CD14-positive monocyte (primary cell): ENCODE results near the gene TUSC2. TPM values are rescaled to one million over a fixed set of nuclear protein-coding genes. Genes with fewer than 3 reads are reported as not detected.
A peak's percentile ranks its signal among the peaks of the same experiment; 100 is the strongest.

Experiments used
- DNase-seq, 3 donors: peaks; one replicate each; pipeline ENCODE4 v3.0.0-alpha.2; 2011 to 2022
- H2AFZ ChIP-seq: 2 replicates; pipeline ENCODE4 v1.6.0; 2012; ENCODE audit warnings: mild to moderate bottlenecking, low read depth, low read length, inconsistent platforms; ENCODE audit not compliant: insufficient read depth, poor library complexity, severe bottlenecking
- H3K27ac ChIP-seq, 2 donors: 1 replicate in 1 of 2; 2 replicates in 1 of 2; pipeline ENCODE4 v1.5.1; 2012 to 2013; ENCODE audit warnings: low read length in 2 of 2, control low read depth in 1 of 2, inconsistent platforms in 1 of 2, low read depth in 1 of 2, mild to moderate bottlenecking in 1 of 2
- H3K27me3 ChIP-seq, 2 donors: one replicate each; pipeline versions ENCODE4 v1.6.0 to v1.6.1; 2011 to 2013; ENCODE audit warnings: low read length in 2 of 2; ENCODE audit not compliant: control insufficient read depth in 2 of 2, insufficient read depth in 2 of 2
- H3K36me3 ChIP-seq, 2 donors: replicated peaks in 1 of 2; 1 replicate in 1 of 2; 2 replicates in 1 of 2; pipeline versions ENCODE4 v1.5.1 to v1.6.1; 2012 to 2013; ENCODE audit warnings: low read length in 2 of 2, control low read depth in 1 of 2, inconsistent platforms in 1 of 2, mild to moderate bottlenecking in 1 of 2; ENCODE audit not compliant: insufficient read depth in 2 of 2, control insufficient read depth in 1 of 2
- H3K4me1 ChIP-seq, 2 donors: 1 replicate in 1 of 2; 2 replicates in 1 of 2; pipeline versions ENCODE4 v1.5.1 to v1.6.1; 2012 to 2013; ENCODE audit warnings: low read length in 2 of 2, control low read depth in 1 of 2, inconsistent platforms in 1 of 2, mild to moderate bottlenecking in 1 of 2, moderate library complexity in 1 of 2; ENCODE audit not compliant: insufficient read depth in 2 of 2, control insufficient read depth in 1 of 2
- H3K4me2 ChIP-seq: replicated peaks from 2 replicates; pipeline ENCODE3; 2012; ENCODE audit warnings: low read length, moderate library complexity, mild to moderate bottlenecking; ENCODE audit not compliant: poor library complexity, severe bottlenecking; ENCODE audit errors: extremely low read depth
- H3K4me3 ChIP-seq, 3 experiments: fragments of 200-600 bp in 1 of 3; sonication (generic) in 1 of 3; replicated peaks in 1 of 3; 1 replicate in 2 of 3; 2 replicates in 1 of 3; pipeline ENCODE4 v1.5.1; 2011 to 2013; ENCODE audit warnings: low read length in 3 of 3, mild to moderate bottlenecking in 3 of 3, control low read depth in 2 of 3, low read depth in 2 of 3, inconsistent platforms in 1 of 3, moderate library complexity in 1 of 3
- H3K79me2 ChIP-seq: 2 replicates; pipeline ENCODE4 v1.6.0; 2012; ENCODE audit warnings: mild to moderate bottlenecking, control low read depth, inconsistent platforms, low read length, moderate library complexity; ENCODE audit not compliant: insufficient read depth
- H3K9ac ChIP-seq: 2 replicates; pipeline ENCODE4 v1.6.0; 2017; ENCODE audit warnings: low read length, mild to moderate bottlenecking; ENCODE audit not compliant: insufficient read depth, poor library complexity, severe bottlenecking
- H3K9me3 ChIP-seq, 2 donors: replicated peaks in 1 of 2; 1 replicate in 1 of 2; 2 replicates in 1 of 2; pipeline versions ENCODE4 v1.5.1 to v1.6.1; 2012 to 2013; ENCODE audit warnings: low read length in 2 of 2, control low read depth in 1 of 2; ENCODE audit not compliant: control insufficient read depth in 1 of 2, insufficient read depth in 1 of 2
- H4K20me1 ChIP-seq: 2 replicates; pipeline ENCODE4 v1.6.0; 2012; ENCODE audit warnings: mild to moderate bottlenecking, low read length, control low read depth, moderate library complexity; ENCODE audit not compliant: insufficient read depth
- H3K27ac Mint-ChIP-seq, 7 donors: one replicate each; pipeline ENCODE4 v1.8.0; 2020; ENCODE audit warnings: mild to moderate bottlenecking in 7 of 7, mixed read lengths in 7 of 7, moderate library complexity in 6 of 7, inconsistent platforms in 2 of 7
- H3K27me3 Mint-ChIP-seq, 3 donors: one replicate each; pipeline ENCODE4 v1.8.0; 2021 to 2022; ENCODE audit warnings: low read depth in 3 of 3, mild to moderate bottlenecking in 3 of 3, mixed read lengths in 3 of 3, moderate library complexity in 3 of 3, inconsistent platforms in 1 of 3
- H3K36me3 Mint-ChIP-seq, 2 donors: one replicate each; pipeline ENCODE4 v1.8.0; 2020; ENCODE audit warnings: mixed read lengths in 2 of 2, inconsistent platforms in 1 of 2, mild to moderate bottlenecking in 1 of 2
- H3K4me1 Mint-ChIP-seq: one replicate; pipeline ENCODE4 v1.8.0; 2020; ENCODE audit warnings: mild to moderate bottlenecking, mixed read lengths
- H3K4me3 Mint-ChIP-seq, 2 donors: one replicate each; pipeline ENCODE4 v1.8.0; 2020; ENCODE audit warnings: mild to moderate bottlenecking in 2 of 2, mixed read lengths in 2 of 2, moderate library complexity in 1 of 2
- H3K9me3 Mint-ChIP-seq, 7 donors: one replicate each; pipeline ENCODE4 v1.8.0; 2020 to 2022; ENCODE audit warnings: mixed read lengths in 7 of 7, mild to moderate bottlenecking in 6 of 7, moderate library complexity in 6 of 7, inconsistent platforms in 2 of 7
- WGBS: methylation state at CpG from one replicate; pipeline ENCODE4 v1.1.5; 2013; ENCODE audit warnings: missing lambda C conversion rate; ENCODE audit not compliant: insufficient coverage; 5-methylcytosine and 5-hydroxymethylcytosine counted together
- intact Hi-C, 2 donors: fragments of 100-400 bp; cut with micrococcal nuclease; formaldehyde crosslinking; loops; one replicate each; pipeline versions ENCODE4 v1.15.0 to v1.15.1; 2023
- polyA plus RNA-seq, 3 donors: library from polyadenylated mRNA; depleted of rRNA in 1 of 3; unstranded in 2 of 3; stranded (reverse) in 1 of 3; fragments of 300-500 nt in 2 of 3; fragments of >200 nt in 1 of 3; fragmentation: Illumina TruSeq in 2 of 3; gene quantifications; 1 replicate in 2 of 3; 2 replicates in 1 of 3; pipeline ENCODE4 v1.2.3, GENCODE V29; 2012 to 2021
- TF ChIP-seq, protein P1 (sequence below): fragments of 200-600 bp; IDR thresholded peaks from one replicate; pipeline ENCODE4 v1.8.0; 2022; ENCODE audit warnings: antibody characterized with exemption, mild to moderate bottlenecking

TUSC2 gene
- polyA plus RNA-seq, 3 donors: 22.6 to 55.7 (median 47.0) TPM

DNA sequence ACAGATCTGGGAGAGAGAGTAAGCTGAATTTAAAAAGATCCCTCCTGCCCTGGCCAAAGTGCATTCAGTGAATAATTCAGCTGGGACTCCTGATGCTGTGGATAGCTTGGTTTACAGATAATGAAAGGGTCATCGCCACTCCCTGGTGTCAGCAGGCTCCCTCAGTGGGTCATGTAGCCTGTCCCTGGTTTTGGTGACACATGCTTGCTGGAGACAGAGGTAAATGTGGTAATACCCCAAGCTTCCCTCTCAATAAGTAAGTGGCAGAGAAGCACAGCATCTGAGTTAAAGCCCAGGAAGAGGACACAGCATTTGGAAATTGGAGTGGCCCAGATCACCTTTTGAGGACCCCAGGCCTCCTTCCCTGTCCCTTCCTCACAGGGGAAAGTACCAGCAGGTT, 29.5 kb upstream of the TUSC2 start:
- Mint-ChIP-seq H3K27me3 (peaks cover 0 to 2% (median 0%) of the 10 kb centered on the region in 3 donors), H3K36me3 (peaks cover 25 to 47% of the 10 kb centered on the region in 2 donors), H3K4me1 (peaks cover 52% of the 10 kb centered on the region), H3K27ac (peak overlapping the region in 6 of 7 donors; percentile 14 to 78 (median 74)), H3K9me3 (no peaks in the 10 kb centered on the region), H3K4me3 (peak overlapping the region; percentile 39 to 90)
- H3K4me3 ChIP-seq: peak overlapping the region in 1 of 3 experiments; percentile 91
- no peak overlapping the region for H2AFZ ChIP-seq
- peak overlapping the region in 1 of 2 donors; percentile 91 for H3K27ac ChIP-seq
- H3K79me2 ChIP-seq: peaks cover 64% of the 10 kb centered on the region
- peaks cover 42 to 52% of the 10 kb centered on the region in 2 donors for H3K4me1 ChIP-seq
- H3K27me3 ChIP-seq: no peaks in the 10 kb centered on the region
- H3K36me3 ChIP-seq: peaks cover 44 to 56% of the 10 kb centered on the region in 2 donors
- TF ChIP-seq, protein P1, sequence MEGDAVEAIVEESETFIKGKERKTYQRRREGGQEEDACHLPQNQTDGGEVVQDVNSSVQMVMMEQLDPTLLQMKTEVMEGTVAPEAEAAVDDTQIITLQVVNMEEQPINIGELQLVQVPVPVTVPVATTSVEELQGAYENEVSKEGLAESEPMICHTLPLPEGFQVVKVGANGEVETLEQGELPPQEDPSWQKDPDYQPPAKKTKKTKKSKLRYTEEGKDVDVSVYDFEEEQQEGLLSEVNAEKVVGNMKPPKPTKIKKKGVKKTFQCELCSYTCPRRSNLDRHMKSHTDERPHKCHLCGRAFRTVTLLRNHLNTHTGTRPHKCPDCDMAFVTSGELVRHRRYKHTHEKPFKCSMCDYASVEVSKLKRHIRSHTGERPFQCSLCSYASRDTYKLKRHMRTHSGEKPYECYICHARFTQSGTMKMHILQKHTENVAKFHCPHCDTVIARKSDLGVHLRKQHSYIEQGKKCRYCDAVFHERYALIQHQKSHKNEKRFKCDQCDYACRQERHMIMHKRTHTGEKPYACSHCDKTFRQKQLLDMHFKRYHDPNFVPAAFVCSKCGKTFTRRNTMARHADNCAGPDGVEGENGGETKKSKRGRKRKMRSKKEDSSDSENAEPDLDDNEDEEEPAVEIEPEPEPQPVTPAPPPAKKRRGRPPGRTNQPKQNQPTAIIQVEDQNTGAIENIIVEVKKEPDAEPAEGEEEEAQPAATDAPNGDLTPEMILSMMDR: no peak
- intact Hi-C loops: loop anchor here (5.0 to 10.0 kb wide), 3 partner anchors 260 to 1037 kb away; partner anchors contain the start of genes MAPKAPK3 (in 1 of the 2), MON1A (in 1 of the 2) and RBM15B (in 1 of the 2)
- peak overlapping the region; percentile 98 for H3K4me2 ChIP-seq
- WGBS: no CpG with 5 or more reads among the region's 1 CpG
- no peaks in the 10 kb centered on the region for H3K9me3 ChIP-seq
- no peak overlapping the region for H3K9ac ChIP-seq
- peak in 2 of 3 donors; percentile 32 to 68 for DNase-seq
- peaks cover 66% of the 10 kb centered on the region for H4K20me1 ChIP-seq

DNA sequence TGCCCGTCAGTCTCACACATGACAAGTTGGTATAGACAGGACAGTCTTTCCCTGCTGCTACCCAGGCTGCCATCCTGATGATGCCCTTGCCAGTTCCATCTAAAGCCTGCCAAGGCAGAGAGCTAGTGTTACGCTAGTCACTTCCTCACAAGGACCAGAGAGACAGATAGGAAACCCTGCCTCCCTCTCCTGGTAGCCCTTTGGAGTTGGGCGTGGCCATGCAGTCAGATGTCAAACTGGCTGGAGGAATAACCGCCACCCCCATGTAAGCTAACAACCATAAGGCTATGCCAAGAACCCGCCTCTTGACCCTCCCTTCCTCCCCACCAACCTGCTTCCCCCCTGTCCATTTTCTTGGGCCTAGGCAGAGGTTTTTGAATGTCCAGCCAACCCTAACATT, 28.5 kb upstream of the TUSC2 start:
- H3K9me3 Mint-ChIP-seq: no peaks in the 10 kb centered on the region
- peak overlapping the region; percentile 20 to 91 for H3K27ac ChIP-seq
- H3K36me3 ChIP-seq: peaks cover 44 to 56% of the 10 kb centered on the region in 2 donors
- H3K9me3 ChIP-seq: no peaks in the 10 kb centered on the region
- peaks cover 51% of the 10 kb centered on the region for H3K4me1 Mint-ChIP-seq
- peaks cover 26 to 50% of the 10 kb centered on the region in 2 donors for H3K36me3 Mint-ChIP-seq
- H3K4me3 Mint-ChIP-seq: peak overlapping the region; percentile 55 to 59
- H4K20me1 ChIP-seq: peaks cover 74% of the 10 kb centered on the region
- peak overlapping the region in 6 of 7 donors; percentile 4 to 82 (median 72) for H3K27ac Mint-ChIP-seq
- H3K79me2 ChIP-seq: peaks cover 69% of the 10 kb centered on the region
- peaks cover 46 to 57% of the 10 kb centered on the region in 2 donors for H3K4me1 ChIP-seq
- peak; percentile 22 to 36 (median 30) for DNase-seq
- no peaks in the 10 kb centered on the region for H3K27me3 ChIP-seq
- H3K27me3 Mint-ChIP-seq: peaks cover 0 to 2% (median 0%) of the 10 kb centered on the region in 3 donors
- H3K4me2 ChIP-seq: peak overlapping the region; percentile 98
- peak overlapping the region; percentile 21 for H3K9ac ChIP-seq
- no peak overlapping the region for H2AFZ ChIP-seq
- intact Hi-C loops: loop anchor here (5.0 to 10.0 kb wide), 3 partner anchors 261 to 1038 kb away; partner anchors contain the start of genes MAPKAPK3 (in 1 of the 2), MON1A (in 1 of the 2) and RBM15B (in 1 of the 2)
- 52% methylated on average over 4 of the region's 5 CpGs for WGBS
- TF ChIP-seq, protein P1: no peak
- H3K4me3 ChIP-seq: peak overlapping the region in 1 of 3 experiments; percentile 91
